GM15510 (cell line): ENCODE results near the gene PLCB3.

ENCODE experiments used
- POLR2A ChIP-seq: IDR thresholded peaks from 3 replicates; pipeline ENCODE4 v1.6.1; 2011; ENCODE audit warnings: borderline replicate concordance; ENCODE audit not compliant: insufficient read length; ENCODE audit errors: extremely low read depth

The PLCB3 gene

GRCh38 chr11:64262271-64263002 lies 11.1 kb downstream of the PLCB3 start:
- TF ChIP-seq POLR2A = no peak

DNA sequence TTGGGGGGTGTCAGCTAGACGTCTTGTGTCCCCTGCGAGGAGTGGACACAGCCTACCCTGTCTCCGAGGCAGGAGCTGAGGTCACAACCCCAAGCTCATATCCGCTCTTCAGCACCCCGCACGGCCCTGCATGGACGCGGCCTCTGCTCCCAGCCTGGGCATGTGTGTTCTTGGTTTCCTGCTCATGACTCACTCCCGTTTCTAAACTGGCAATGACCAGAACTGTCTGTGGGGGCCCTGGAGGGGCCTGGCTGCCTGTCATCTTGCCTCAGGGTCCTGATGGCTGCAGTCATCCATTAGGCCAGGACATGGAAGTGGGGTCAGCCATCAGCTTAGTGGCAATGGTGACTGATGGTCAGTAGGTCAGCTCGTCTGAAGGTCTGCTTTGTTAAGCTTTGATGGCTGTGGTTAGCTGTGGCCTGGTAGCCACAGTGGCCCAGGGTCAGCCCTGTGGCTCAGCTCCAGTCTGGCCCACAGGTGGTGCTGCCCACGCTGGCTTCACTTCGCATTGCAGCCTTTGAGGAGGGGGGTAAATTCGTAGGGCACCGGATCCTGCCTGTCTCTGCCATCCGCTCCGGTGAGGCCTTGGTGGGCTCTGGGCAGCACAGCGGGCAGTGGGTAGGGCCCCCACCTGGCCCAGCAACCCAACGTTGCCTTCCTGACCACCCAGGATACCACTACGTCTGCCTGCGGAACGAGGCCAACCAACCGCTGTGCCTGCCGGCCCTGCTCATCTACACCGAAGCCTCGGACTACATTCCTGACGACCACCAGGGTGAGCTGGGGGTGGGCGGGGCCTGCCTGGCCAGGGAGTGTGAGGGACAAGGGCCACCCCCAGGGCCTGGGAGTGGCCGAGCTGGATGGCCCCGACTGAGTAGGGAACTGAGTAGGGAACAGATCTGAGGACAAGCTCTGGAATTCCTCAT lies 12.0 kb downstream of the PLCB3 start:
- no peak for TF ChIP-seq POLR2A

DNA sequence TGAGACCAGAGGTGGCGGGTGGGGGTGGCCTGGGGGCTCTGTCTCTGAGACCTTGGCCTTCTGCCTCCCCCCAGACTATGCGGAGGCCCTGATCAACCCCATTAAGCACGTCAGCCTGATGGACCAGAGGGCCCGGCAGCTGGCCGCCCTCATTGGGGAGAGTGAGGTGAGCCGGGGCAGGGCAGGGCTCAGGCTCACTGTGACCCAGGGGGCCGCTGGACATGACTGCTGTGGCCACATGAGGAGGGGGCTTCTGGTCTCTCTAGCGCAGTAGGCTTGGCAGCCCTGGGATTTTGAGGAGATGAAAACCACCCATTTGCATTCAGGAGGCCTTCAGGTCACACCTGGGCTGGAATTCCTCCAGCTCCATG lies 12.6 kb downstream of the PLCB3 start:
- TF ChIP-seq POLR2A = no peak

DNA sequence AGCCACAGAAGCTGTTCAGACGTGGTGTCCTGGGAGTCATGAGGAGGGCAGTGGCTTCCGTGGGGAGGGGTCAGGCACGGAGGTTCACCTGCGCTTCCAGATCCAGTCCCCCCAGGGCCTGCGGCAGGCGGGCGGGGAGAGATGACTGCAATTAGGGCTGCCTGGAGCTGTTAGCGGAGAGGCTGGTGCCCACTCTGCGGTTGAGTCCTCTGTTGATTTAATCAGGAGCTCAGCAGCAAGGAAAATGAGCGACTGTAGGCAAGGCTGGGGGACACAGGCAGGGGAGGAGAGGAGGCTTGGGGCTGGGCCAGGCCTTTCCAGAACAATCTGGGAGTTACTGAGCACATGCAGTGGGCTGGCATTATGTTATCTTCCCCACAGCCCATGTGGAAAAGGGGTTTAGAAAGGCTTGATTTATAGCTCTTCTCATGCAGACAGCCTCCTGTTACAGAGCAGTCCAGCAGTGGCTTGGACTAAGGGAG lies 13.1 kb downstream of the PLCB3 start:
- TF ChIP-seq POLR2A = no peak

GRCh38 chr11:64265176-64266160 lies 14.1 kb downstream of the PLCB3 start:
- no peak for TF ChIP-seq POLR2A

DNA sequence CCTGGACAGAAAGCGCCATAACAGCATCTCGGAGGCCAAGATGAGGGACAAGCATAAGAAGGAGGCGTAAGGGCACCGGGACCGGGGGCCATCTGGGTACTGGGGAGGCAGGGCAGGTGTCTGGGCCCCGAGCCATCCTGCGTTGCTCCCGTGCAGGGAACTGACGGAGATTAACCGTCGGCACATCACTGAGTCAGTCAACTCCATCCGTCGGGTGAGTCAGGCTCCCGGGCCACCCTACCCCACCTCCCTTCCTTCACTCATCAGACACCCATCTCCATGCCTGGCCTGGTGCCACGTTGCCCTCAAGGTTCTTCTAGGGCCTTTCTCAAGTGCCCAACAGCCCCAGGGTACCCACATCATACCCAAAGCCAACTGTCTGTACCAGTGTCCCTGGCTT lies 15.0 kb downstream of the PLCB3 start:
- TF ChIP-seq POLR2A = no peak

DNA sequence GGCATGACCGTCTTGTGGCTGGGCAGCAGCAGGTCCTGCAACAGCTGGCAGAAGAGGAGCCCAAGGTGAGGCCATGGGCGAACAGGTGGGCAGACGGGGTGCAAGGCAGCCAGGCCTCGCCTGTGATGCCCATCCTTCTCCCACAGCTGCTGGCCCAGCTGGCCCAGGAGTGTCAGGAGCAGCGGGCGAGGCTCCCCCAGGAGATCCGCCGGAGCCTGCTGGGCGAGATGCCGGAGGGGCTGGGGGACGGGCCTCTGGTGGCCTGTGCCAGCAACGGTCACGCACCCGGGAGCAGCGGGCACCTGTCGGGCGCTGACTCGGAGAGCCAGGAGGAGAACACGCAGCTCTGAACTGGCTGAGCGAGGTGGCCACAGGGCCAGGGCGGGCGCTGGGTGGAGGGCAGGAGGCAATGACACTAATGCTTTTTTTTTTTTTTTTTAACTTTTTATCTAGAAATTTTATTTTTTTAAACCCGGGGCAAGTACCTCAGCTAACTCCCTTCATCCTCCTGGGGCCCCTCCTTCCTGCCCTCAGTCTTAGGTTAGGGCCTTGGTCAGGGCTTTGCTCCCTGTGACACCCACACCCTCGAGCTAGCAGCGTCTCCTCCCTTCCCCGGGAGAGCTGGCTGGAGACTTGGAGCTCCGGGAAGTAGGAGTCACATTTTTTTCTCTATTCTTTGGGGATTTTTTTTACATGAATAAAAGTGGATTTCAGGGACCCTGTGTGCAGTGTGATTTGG lies 16.0 kb downstream of the PLCB3 start:
- no peak for TF ChIP-seq POLR2A

- no peak for TF ChIP-seq POLR2A
Observed at GRCh38 chr11:64268025-64268892, 16.9 kb downstream of the PLCB3 start.

DNA sequence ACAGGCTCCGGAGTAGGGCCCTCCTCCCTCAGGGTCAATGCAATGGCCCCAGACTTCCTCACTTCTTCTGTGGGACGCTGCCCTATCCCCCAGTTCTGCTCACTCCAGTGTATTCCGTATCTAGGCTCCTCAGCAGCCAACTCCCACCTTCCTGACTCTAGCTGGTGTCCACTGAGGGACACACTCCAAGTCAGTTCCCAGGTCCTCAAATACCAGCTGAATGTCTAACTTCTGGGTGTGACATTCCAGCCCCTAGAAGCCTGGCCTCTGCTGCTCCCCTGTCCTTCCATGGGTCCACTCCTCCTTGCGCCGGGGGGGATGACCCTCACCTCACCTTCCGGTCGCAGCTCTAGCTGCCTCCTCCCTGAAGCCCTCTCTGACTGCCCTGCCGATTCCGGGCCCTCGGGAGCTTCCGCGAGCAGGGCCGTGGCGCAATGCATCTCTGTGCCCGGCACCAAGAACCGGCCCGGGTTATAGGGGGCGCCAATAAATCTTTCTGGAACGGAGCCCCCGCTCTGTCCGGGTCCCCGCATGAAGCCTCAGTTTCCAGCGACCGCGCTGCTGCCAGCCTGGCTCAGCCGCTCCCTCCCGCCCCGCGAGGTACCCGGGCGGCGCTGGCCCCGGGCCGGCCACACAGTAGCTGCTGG lies 17.7 kb downstream of the PLCB3 start:
- no peak for TF ChIP-seq POLR2A

GRCh38 chr11:64269540-64270220 lies 18.4 kb downstream of the PLCB3 start:
- TF ChIP-seq POLR2A = peak; percentile 53

- no peak for TF ChIP-seq POLR2A
Observed at GRCh38 chr11:64275031-64275800, 23.9 kb downstream of the PLCB3 start.

- no peak for TF ChIP-seq POLR2A
Observed at GRCh38 chr11:64275841-64276240, 24.5 kb downstream of the PLCB3 start.
